CD14-positive monocyte (primary cell): ENCODE results near the gene EID2. TPM values are rescaled to one million over a fixed set of nuclear protein-coding genes. Genes with fewer than 3 reads are reported as not detected.

Experiments used
- DNase-seq, 3 donors: peaks; one replicate each; pipeline ENCODE4 v3.0.0-alpha.2; 2011 to 2022
- H2AFZ ChIP-seq: 2 replicates; pipeline ENCODE4 v1.6.0; 2012; ENCODE audit warnings: mild to moderate bottlenecking, low read depth, low read length, inconsistent platforms; ENCODE audit not compliant: insufficient read depth, poor library complexity, severe bottlenecking
- H3K27ac ChIP-seq, 2 donors: 1 replicate in 1 of 2; 2 replicates in 1 of 2; pipeline ENCODE4 v1.5.1; 2012 to 2013; ENCODE audit warnings: low read length in 2 of 2, control low read depth in 1 of 2, inconsistent platforms in 1 of 2, low read depth in 1 of 2, mild to moderate bottlenecking in 1 of 2
- H3K27me3 ChIP-seq, 2 donors: one replicate each; pipeline versions ENCODE4 v1.6.0 to v1.6.1; 2011 to 2013; ENCODE audit warnings: low read length in 2 of 2; ENCODE audit not compliant: control insufficient read depth in 2 of 2, insufficient read depth in 2 of 2
- H3K36me3 ChIP-seq, 2 donors: replicated peaks in 1 of 2; 1 replicate in 1 of 2; 2 replicates in 1 of 2; pipeline versions ENCODE4 v1.5.1 to v1.6.1; 2012 to 2013; ENCODE audit warnings: low read length in 2 of 2, control low read depth in 1 of 2, inconsistent platforms in 1 of 2, mild to moderate bottlenecking in 1 of 2; ENCODE audit not compliant: insufficient read depth in 2 of 2, control insufficient read depth in 1 of 2
- H3K4me1 ChIP-seq, 2 donors: 1 replicate in 1 of 2; 2 replicates in 1 of 2; pipeline versions ENCODE4 v1.5.1 to v1.6.1; 2012 to 2013; ENCODE audit warnings: low read length in 2 of 2, control low read depth in 1 of 2, inconsistent platforms in 1 of 2, mild to moderate bottlenecking in 1 of 2, moderate library complexity in 1 of 2; ENCODE audit not compliant: insufficient read depth in 2 of 2, control insufficient read depth in 1 of 2
- H3K4me2 ChIP-seq: replicated peaks from 2 replicates; pipeline ENCODE3; 2012; ENCODE audit warnings: low read length, moderate library complexity, mild to moderate bottlenecking; ENCODE audit not compliant: poor library complexity, severe bottlenecking; ENCODE audit errors: extremely low read depth
- H3K4me3 ChIP-seq, 3 experiments: fragments of 200-600 bp in 1 of 3; sonication (generic) in 1 of 3; replicated peaks in 1 of 3; 1 replicate in 2 of 3; 2 replicates in 1 of 3; pipeline ENCODE4 v1.5.1; 2011 to 2013; ENCODE audit warnings: low read length in 3 of 3, mild to moderate bottlenecking in 3 of 3, control low read depth in 2 of 3, low read depth in 2 of 3, inconsistent platforms in 1 of 3, moderate library complexity in 1 of 3
- H3K79me2 ChIP-seq: 2 replicates; pipeline ENCODE4 v1.6.0; 2012; ENCODE audit warnings: mild to moderate bottlenecking, control low read depth, inconsistent platforms, low read length, moderate library complexity; ENCODE audit not compliant: insufficient read depth
- H3K9ac ChIP-seq: 2 replicates; pipeline ENCODE4 v1.6.0; 2017; ENCODE audit warnings: low read length, mild to moderate bottlenecking; ENCODE audit not compliant: insufficient read depth, poor library complexity, severe bottlenecking
- H3K9me3 ChIP-seq, 2 donors: replicated peaks in 1 of 2; 1 replicate in 1 of 2; 2 replicates in 1 of 2; pipeline versions ENCODE4 v1.5.1 to v1.6.1; 2012 to 2013; ENCODE audit warnings: low read length in 2 of 2, control low read depth in 1 of 2; ENCODE audit not compliant: control insufficient read depth in 1 of 2, insufficient read depth in 1 of 2
- H4K20me1 ChIP-seq: 2 replicates; pipeline ENCODE4 v1.6.0; 2012; ENCODE audit warnings: mild to moderate bottlenecking, low read length, control low read depth, moderate library complexity; ENCODE audit not compliant: insufficient read depth
- H3K27ac Mint-ChIP-seq, 7 donors: one replicate each; pipeline ENCODE4 v1.8.0; 2020; ENCODE audit warnings: mild to moderate bottlenecking in 7 of 7, mixed read lengths in 7 of 7, moderate library complexity in 6 of 7, inconsistent platforms in 2 of 7
- H3K27me3 Mint-ChIP-seq, 3 donors: one replicate each; pipeline ENCODE4 v1.8.0; 2021 to 2022; ENCODE audit warnings: low read depth in 3 of 3, mild to moderate bottlenecking in 3 of 3, mixed read lengths in 3 of 3, moderate library complexity in 3 of 3, inconsistent platforms in 1 of 3
- H3K36me3 Mint-ChIP-seq, 2 donors: one replicate each; pipeline ENCODE4 v1.8.0; 2020; ENCODE audit warnings: mixed read lengths in 2 of 2, inconsistent platforms in 1 of 2, mild to moderate bottlenecking in 1 of 2
- H3K4me1 Mint-ChIP-seq: one replicate; pipeline ENCODE4 v1.8.0; 2020; ENCODE audit warnings: mild to moderate bottlenecking, mixed read lengths
- H3K4me3 Mint-ChIP-seq, 2 donors: one replicate each; pipeline ENCODE4 v1.8.0; 2020; ENCODE audit warnings: mild to moderate bottlenecking in 2 of 2, mixed read lengths in 2 of 2, moderate library complexity in 1 of 2
- H3K9me3 Mint-ChIP-seq, 7 donors: one replicate each; pipeline ENCODE4 v1.8.0; 2020 to 2022; ENCODE audit warnings: mixed read lengths in 7 of 7, mild to moderate bottlenecking in 6 of 7, moderate library complexity in 6 of 7, inconsistent platforms in 2 of 7
- CTCF ChIP-seq: fragments of 200-600 bp; IDR thresholded peaks from one replicate; pipeline ENCODE4 v1.8.0; 2022; ENCODE audit warnings: antibody characterized with exemption, mild to moderate bottlenecking
- WGBS: methylation state at CpG from one replicate; pipeline ENCODE4 v1.1.5; 2013; ENCODE audit warnings: missing lambda C conversion rate; ENCODE audit not compliant: insufficient coverage; 5-methylcytosine and 5-hydroxymethylcytosine counted together
- intact Hi-C, 2 donors: fragments of 100-400 bp; cut with micrococcal nuclease; formaldehyde crosslinking; loops; one replicate each; pipeline versions ENCODE4 v1.15.0 to v1.15.1; 2023
- polyA plus RNA-seq, 3 donors: library from polyadenylated mRNA; depleted of rRNA in 1 of 3; unstranded in 2 of 3; stranded (reverse) in 1 of 3; fragments of 300-500 nt in 2 of 3; fragments of >200 nt in 1 of 3; fragmentation: Illumina TruSeq in 2 of 3; gene quantifications; 1 replicate in 2 of 3; 2 replicates in 1 of 3; pipeline ENCODE4 v1.2.3, GENCODE V29; 2012 to 2021

EID2 gene
- polyA plus RNA-seq, 3 donors: 5.8 to 20.4 (median 12.5) TPM

GRCh38 chr19:39553082-39553652 is 13.2 kb upstream of the EID2 start:
- Mint-ChIP-seq H3K9me3 (no peaks in the 10 kb centered on the region), H3K36me3 (no peaks in the 10 kb centered on the region), H3K27ac (peak overlapping the region in 2 of 7 donors; percentile 2 to 33), H3K27me3 (peaks cover 1 to 4% (median 2%) of the 10 kb centered on the region in 3 donors), H3K4me1 (peaks cover 52% of the 10 kb centered on the region), H3K4me3 (peak overlapping the region in 1 of 2 donors; percentile 26)
- H2AFZ ChIP-seq: no peak overlapping the region
- intact Hi-C loops: loop anchor here (2.0 to 5.0 kb wide), 3 partner anchors 118 to 214 kb away; no protein-coding TSS in a partner anchor
- TF ChIP-seq CTCF: no peak
- H3K27ac ChIP-seq: no peak overlapping the region
- no peaks in the 10 kb centered on the region for H4K20me1 ChIP-seq
- 84% methylated on average over 7 of the region's 7 CpGs for WGBS
- no peaks in the 10 kb centered on the region for H3K36me3 ChIP-seq
- H3K9me3 ChIP-seq: no peaks in the 10 kb centered on the region
- no peak overlapping the region for H3K9ac ChIP-seq
- H3K27me3 ChIP-seq: no peaks in the 10 kb centered on the region
- peaks cover 39 to 55% of the 10 kb centered on the region in 2 donors for H3K4me1 ChIP-seq
- H3K4me3 ChIP-seq: no peak overlapping the region
- no peak for DNase-seq
- H3K4me2 ChIP-seq: no peak overlapping the region
- no peaks in the 10 kb centered on the region for H3K79me2 ChIP-seq

- no peak overlapping the region for H3K4me3 Mint-ChIP-seq
- no peak overlapping the region for H3K9ac ChIP-seq
These were observed 10.2 kb upstream of the EID2 start for GRCh38 chr19:39550197-39550596.

More at GRCh38 chr19:39550197-39550596, 10.2 kb upstream of the EID2 start:
- no peak for TF ChIP-seq CTCF
- intact Hi-C loops: loop anchor here in 1 of 2 donors (5.0 kb wide), 1 partner anchor 217 kb away; no protein-coding TSS in a partner anchor
- H2AFZ ChIP-seq: no peak overlapping the region
- peaks cover 35% of the 10 kb centered on the region for H3K4me1 Mint-ChIP-seq
- H3K27me3 ChIP-seq: no peaks in the 10 kb centered on the region
- no peaks in the 10 kb centered on the region for H3K36me3 ChIP-seq
- H3K27me3 Mint-ChIP-seq: peaks cover 5 to 16% (median 6%) of the 10 kb centered on the region in 3 donors
- no peaks in the 10 kb centered on the region for H4K20me1 ChIP-seq
- peaks cover 26 to 36% of the 10 kb centered on the region in 2 donors for H3K4me1 ChIP-seq
- no peak overlapping the region for H3K4me3 ChIP-seq
- H3K27ac ChIP-seq: no peak overlapping the region
- H3K79me2 ChIP-seq: no peaks in the 10 kb centered on the region
- WGBS: 94% methylated on average over 3 of the region's 5 CpGs
- H3K9me3 Mint-ChIP-seq: no peaks in the 10 kb centered on the region
- H3K27ac Mint-ChIP-seq: no peak overlapping the region
- H3K4me2 ChIP-seq: no peak overlapping the region
- H3K36me3 Mint-ChIP-seq: no peaks in the 10 kb centered on the region
- no peaks in the 10 kb centered on the region for H3K9me3 ChIP-seq
- no peak for DNase-seq
